ENCODE measurements around the gene TSC22D4. TPM values are rescaled to one million over a fixed set of nuclear protein-coding genes. Genes with fewer than 3 reads are reported as not detected.
"Not testable (repeated sequence)": the region's sequence is repeated elsewhere in the genome, so short reads cannot be mapped to it uniquely, and the experiment has no call there.

Gene TSC22D4
- total and polyA plus RNA-seq, 2 donors (not counting 1 experiment from before 2014, with no cell fraction given): 13.2 to 21.1 TPM

DNA sequence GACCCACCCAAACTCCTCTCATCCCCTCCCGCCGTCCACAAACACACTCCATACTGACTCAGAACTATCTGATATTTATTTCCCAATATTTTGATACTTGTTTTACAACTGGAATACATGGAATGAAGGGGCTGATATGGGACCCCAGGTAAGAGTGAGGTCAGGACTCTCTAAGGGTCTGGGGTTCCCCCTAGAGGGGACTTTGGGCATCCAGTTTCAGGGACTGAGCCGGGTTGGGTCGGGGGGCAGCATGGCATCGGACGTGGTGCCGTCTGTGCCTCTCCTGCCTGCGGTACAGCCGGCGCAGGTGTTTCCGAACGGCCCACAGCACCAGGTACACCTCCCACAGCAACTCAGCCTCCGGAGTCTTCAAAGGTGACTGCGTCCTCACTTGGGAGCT, 22.5 kb downstream of the TSC22D4 start:
- H3K4me2 ChIP-seq (ENCODE audit: extremely low read depth, insufficient read depth, low read length): no peak overlapping the region

DNA sequence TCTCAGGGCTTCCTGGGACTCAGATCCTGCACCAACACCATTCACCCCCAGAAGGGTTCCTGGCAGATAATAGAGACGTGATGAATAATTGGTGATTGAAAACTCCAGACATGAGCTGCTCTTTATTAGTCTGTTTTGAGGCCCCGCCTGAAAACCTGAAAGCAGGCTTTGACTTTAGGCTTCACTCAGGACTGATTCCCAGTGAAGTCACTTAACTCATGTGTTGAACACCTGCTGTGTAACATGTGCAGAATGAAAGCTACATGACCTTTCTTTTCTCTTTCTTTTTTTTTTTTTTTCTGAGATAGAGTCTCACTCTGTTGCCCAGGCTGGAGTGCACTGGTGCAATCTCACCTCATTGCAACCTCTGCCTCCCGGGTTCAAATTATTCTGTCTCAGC, 23.8 kb downstream of the TSC22D4 start:
- Histone ChIP-seq H3K4me3 (replicated peaks in 1 of 4; ENCODE audit: control extremely low read depth in 1 of 4, insufficient read depth in 1 of 4, low read depth in 3 of 4, low read length in 4 of 4) (no peak overlapping the region), H3K9me3 (ENCODE audit: control insufficient read depth, insufficient read depth, low read depth, low read length) (no peaks in the 10 kb centered on the region), H3K27ac (ENCODE audit: insufficient read depth, low read length) (no peak overlapping the region), H4K20me1 (ENCODE audit: control insufficient read depth, extremely low read depth, insufficient read depth, low read length) (no peaks in the 10 kb centered on the region), H2AFZ (ENCODE audit: low read length) (no peak overlapping the region), H3K36me3 (ENCODE audit: control insufficient read depth, insufficient read depth, low read length) (peaks cover 2% of the 10 kb centered on the region), H3K4me2 (ENCODE audit: extremely low read depth, insufficient read depth, low read length) (no peak overlapping the region), H3K27me3 (ENCODE audit: control insufficient read depth, insufficient read depth, low read length) (no peaks in the 10 kb centered on the region), H3K79me2 (ENCODE audit: control insufficient read depth, insufficient read depth, low read length) (no peaks in the 10 kb centered on the region), H3K9ac (ENCODE audit: insufficient read depth, low read length) (no peak overlapping the region), H3K4me1 (ENCODE audit: control insufficient read depth, extremely low read depth, insufficient read depth, low read length) (peaks cover 3% of the 10 kb centered on the region)
- TF ChIP-seq, protein P1, sequence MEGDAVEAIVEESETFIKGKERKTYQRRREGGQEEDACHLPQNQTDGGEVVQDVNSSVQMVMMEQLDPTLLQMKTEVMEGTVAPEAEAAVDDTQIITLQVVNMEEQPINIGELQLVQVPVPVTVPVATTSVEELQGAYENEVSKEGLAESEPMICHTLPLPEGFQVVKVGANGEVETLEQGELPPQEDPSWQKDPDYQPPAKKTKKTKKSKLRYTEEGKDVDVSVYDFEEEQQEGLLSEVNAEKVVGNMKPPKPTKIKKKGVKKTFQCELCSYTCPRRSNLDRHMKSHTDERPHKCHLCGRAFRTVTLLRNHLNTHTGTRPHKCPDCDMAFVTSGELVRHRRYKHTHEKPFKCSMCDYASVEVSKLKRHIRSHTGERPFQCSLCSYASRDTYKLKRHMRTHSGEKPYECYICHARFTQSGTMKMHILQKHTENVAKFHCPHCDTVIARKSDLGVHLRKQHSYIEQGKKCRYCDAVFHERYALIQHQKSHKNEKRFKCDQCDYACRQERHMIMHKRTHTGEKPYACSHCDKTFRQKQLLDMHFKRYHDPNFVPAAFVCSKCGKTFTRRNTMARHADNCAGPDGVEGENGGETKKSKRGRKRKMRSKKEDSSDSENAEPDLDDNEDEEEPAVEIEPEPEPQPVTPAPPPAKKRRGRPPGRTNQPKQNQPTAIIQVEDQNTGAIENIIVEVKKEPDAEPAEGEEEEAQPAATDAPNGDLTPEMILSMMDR (conservative IDR thresholded peaks at IDR 0.05 in 1 of 2, IDR thresholded peaks at IDR 0.05 in 1 of 2; ENCODE audit: low read depth in 1 of 2, low read length in 2 of 2): no peak
- TF ChIP-seq EZH2 (IDR thresholded peaks at IDR 0.05; ENCODE audit: low read length, missing control alignments): no peak
- no peak for DNase-seq (ENCODE audit: low read depth in 2 of 2)

More for the DNA sequence above, 22.5 kb downstream of the TSC22D4 start:
- TF ChIP-seq EZH2 (IDR thresholded peaks at IDR 0.05; ENCODE audit: low read length, missing control alignments): no peak
- TF ChIP-seq, protein P1 (conservative IDR thresholded peaks at IDR 0.05 in 1 of 2, IDR thresholded peaks at IDR 0.05 in 1 of 2; ENCODE audit: low read depth in 1 of 2, low read length in 2 of 2): no peak
- Histone ChIP-seq H3K36me3 (ENCODE audit: control insufficient read depth, insufficient read depth, low read length) (peaks cover 2% of the 10 kb centered on the region), H3K27ac (ENCODE audit: insufficient read depth, low read length) (no peak overlapping the region), H3K4me1 (ENCODE audit: control insufficient read depth, extremely low read depth, insufficient read depth, low read length) (no peaks in the 10 kb centered on the region), H2AFZ (ENCODE audit: low read length) (no peak overlapping the region), H3K27me3 (ENCODE audit: control insufficient read depth, insufficient read depth, low read length) (no peaks in the 10 kb centered on the region), H3K4me3 (replicated peaks in 1 of 4; ENCODE audit: control extremely low read depth in 1 of 4, insufficient read depth in 1 of 4, low read depth in 3 of 4, low read length in 4 of 4) (no peak overlapping the region), H3K79me2 (ENCODE audit: control insufficient read depth, insufficient read depth, low read length) (no peaks in the 10 kb centered on the region), H3K9me3 (ENCODE audit: control insufficient read depth, insufficient read depth, low read depth, low read length) (no peaks in the 10 kb centered on the region), H4K20me1 (ENCODE audit: control insufficient read depth, extremely low read depth, insufficient read depth, low read length) (no peaks in the 10 kb centered on the region), H3K9ac (ENCODE audit: insufficient read depth, low read length) (no peak overlapping the region)
- DNase-seq (ENCODE audit: low read depth in 2 of 2): no peak

DNA sequence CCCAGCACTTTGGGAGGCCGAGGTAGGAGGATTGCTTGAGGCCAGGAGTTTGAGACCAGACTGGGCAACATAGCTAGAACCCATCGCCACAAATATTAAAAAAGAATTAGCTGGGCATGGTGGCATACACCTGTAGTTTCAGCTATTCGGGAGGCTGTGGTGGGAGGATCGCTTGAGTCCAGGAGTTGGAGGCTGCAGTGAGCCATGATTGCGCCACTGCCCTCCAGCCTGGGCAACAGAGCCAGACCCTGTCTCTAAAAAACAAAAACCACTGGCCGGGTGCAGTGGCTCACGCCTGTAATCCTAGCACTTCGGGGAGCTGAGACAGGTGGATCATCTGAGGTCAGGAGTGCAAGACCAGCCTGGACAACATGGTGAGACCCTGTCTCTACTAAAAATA, 25.2 kb downstream of the TSC22D4 start:
- H3K27me3 ChIP-seq (ENCODE audit: control insufficient read depth, insufficient read depth, low read length); DNase-seq (ENCODE audit: low read depth in 2 of 2); H3K4me1 ChIP-seq (ENCODE audit: control insufficient read depth, extremely low read depth, insufficient read depth, low read length); H4K20me1 ChIP-seq (ENCODE audit: control insufficient read depth, extremely low read depth, insufficient read depth, low read length); H3K4me3 ChIP-seq (replicated peaks in 1 of 4; ENCODE audit: control extremely low read depth in 1 of 4, insufficient read depth in 1 of 4, low read depth in 3 of 4, low read length in 4 of 4); H3K36me3 ChIP-seq (ENCODE audit: control insufficient read depth, insufficient read depth, low read length); H3K27ac ChIP-seq (ENCODE audit: insufficient read depth, low read length); H2AFZ ChIP-seq (ENCODE audit: low read length); H3K9ac ChIP-seq (ENCODE audit: insufficient read depth, low read length); H3K9me3 ChIP-seq (ENCODE audit: control insufficient read depth, insufficient read depth, low read depth, low read length); H3K4me2 ChIP-seq (ENCODE audit: extremely low read depth, insufficient read depth, low read length); H3K79me2 ChIP-seq (ENCODE audit: control insufficient read depth, insufficient read depth, low read length): not testable (repeated sequence)

Data from fibroblast of lung (primary cell).